Muscle layer of duodenum (tissue), 2 donors: ENCODE results near the gene LMBR1.
"Not testable (repeated sequence)": the region's sequence is repeated elsewhere in the genome, so short reads cannot be mapped to it uniquely, and the experiment has no call there.

Experiments used
- H3K27ac ChIP-seq: one replicate; pipeline ENCODE4 v1.7.0; 2013; ENCODE audit warnings: mild to moderate bottlenecking, low read length
- H3K27me3 ChIP-seq: one replicate; pipeline ENCODE4 v1.7.0; 2013; ENCODE audit warnings: low read depth, mild to moderate bottlenecking, control low read depth, low read length
- H3K36me3 ChIP-seq, 2 donors: one replicate each; pipeline ENCODE4 v1.7.0; 2013; ENCODE audit warnings: low read length in 2 of 2, control low read depth in 1 of 2, mild to moderate bottlenecking in 1 of 2; ENCODE audit not compliant: insufficient read depth in 2 of 2, control insufficient read depth in 1 of 2
- H3K4me1 ChIP-seq, 2 donors: one replicate each; pipeline ENCODE4 v1.7.0; 2013; ENCODE audit warnings: low read length in 2 of 2, mild to moderate bottlenecking in 2 of 2, control low read depth in 1 of 2, moderate library complexity in 1 of 2; ENCODE audit not compliant: insufficient read depth in 2 of 2, control insufficient read depth in 1 of 2
- H3K4me3 ChIP-seq, 2 donors: one replicate each; pipeline ENCODE4 v1.7.0; 2013; ENCODE audit warnings: low read length in 2 of 2, low read depth in 1 of 2, mild to moderate bottlenecking in 1 of 2
- H3K9me3 ChIP-seq, 2 donors: one replicate each; pipeline ENCODE4 v1.7.0; 2013; ENCODE audit warnings: low read length in 2 of 2, control low read depth in 1 of 2, mild to moderate bottlenecking in 1 of 2; ENCODE audit not compliant: control insufficient read depth in 1 of 2
- donor health status: healthy.

Gene LMBR1

GRCh38 chr7:156881679-156882078, 11.3 kb downstream of the LMBR1 start:
- Histone ChIP-seq H3K36me3 (no peaks in the 10 kb centered on the region), H3K4me1 (no peaks in the 10 kb centered on the region), H3K27ac (no peak overlapping the region), H3K4me3 (no peak overlapping the region), H3K9me3 (no peaks in the 10 kb centered on the region), H3K27me3 (no peaks in the 10 kb centered on the region)

DNA sequence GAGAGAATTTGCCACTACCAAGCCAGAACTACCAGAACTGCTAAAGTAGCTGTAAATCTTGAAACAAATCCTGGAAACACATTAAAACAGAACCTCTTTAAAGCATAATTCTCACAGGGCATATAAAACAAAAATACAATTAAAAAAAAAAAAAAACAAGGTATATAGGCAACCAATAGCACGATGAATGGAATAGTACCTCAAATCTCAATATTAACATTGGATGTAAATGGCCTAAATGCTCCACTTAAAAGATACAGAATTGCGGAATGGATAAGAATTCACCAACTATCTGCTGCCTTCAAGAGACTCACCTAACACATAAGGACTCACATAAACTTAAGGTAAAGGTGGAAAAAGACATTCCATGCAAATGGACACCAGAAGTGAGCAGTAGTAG, 17.2 kb downstream of the LMBR1 start:
- H3K27ac ChIP-seq, result no peak overlapping the region
- no peaks in the 10 kb centered on the region for H3K9me3 ChIP-seq
- no peaks in the 10 kb centered on the region for H3K27me3 ChIP-seq
- H3K4me3 ChIP-seq, result no peak overlapping the region
- H3K4me1 ChIP-seq, result no peaks in the 10 kb centered on the region
- peaks cover 0 to 6% of the 10 kb centered on the region in 2 donors for H3K36me3 ChIP-seq

GRCh38 chr7:156868363-156868762, 24.6 kb downstream of the LMBR1 start:
- H3K27ac ChIP-seq, H3K27me3 ChIP-seq, H3K9me3 ChIP-seq, H3K4me3 ChIP-seq, H3K36me3 ChIP-seq, H3K4me1 ChIP-seq: not testable (repeated sequence)

DNA sequence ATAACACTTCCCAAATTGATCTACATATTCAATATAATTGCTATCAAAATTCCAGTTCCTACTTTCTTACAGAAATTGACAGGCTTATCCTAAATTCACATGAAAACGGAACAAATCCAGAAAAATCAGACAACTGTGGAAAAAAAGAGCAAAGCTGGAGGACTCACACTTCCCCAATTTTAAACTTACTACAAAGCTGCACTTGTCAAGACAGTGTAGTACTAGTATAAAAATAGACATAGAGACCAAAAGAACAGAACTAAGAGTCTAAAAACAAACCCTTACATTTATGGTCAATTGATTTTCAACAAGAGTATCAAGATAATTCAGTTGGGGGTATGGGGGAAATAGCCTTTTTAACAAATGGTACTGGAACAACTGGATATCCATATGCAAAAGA, 27.5 kb downstream of the LMBR1 start:
- H3K27me3 ChIP-seq, result no peaks in the 10 kb centered on the region
- H3K4me3 ChIP-seq, result no peak overlapping the region
- no peaks in the 10 kb centered on the region for H3K9me3 ChIP-seq
- H3K36me3 ChIP-seq, result peaks cover 0 to 9% of the 10 kb centered on the region in 2 donors
- H3K27ac ChIP-seq, result no peak overlapping the region
- H3K4me1 ChIP-seq, result no peaks in the 10 kb centered on the region

DNA sequence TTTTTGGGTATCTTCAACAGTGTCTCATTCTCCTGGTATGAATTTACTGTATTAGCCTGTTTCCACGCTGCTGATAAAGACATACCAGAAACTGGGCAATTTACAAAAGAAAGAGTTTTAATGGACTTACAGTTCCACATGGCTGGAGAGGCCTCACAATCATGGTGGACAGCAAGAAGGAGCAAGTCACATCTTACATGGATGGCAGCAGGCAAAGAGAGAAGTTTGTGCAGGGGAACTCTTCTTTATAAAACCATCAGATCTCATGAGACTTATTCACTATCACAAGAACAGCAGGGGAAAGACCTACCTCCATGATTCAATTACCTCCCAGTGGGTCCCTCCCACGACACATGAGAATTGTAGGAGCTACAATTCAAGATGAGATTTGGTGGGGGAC, 31.0 kb downstream of the LMBR1 start:
- H3K9me3 ChIP-seq, H3K4me1 ChIP-seq, H3K27ac ChIP-seq, H3K4me3 ChIP-seq, H3K27me3 ChIP-seq, H3K36me3 ChIP-seq: not testable (repeated sequence)

- Histone ChIP-seq H3K27ac (no peak overlapping the region), H3K4me3 (no peak overlapping the region), H3K27me3 (no peaks in the 10 kb centered on the region), H3K9me3 (peaks cover 0 to 5% of the 10 kb centered on the region in 2 donors), H3K4me1 (no peaks in the 10 kb centered on the region), H3K36me3 (peaks cover 0 to 9% of the 10 kb centered on the region in 2 donors)
These were observed 31.8 kb downstream of the LMBR1 start for GRCh38 chr7:156861212-156861611.

- H3K36me3 ChIP-seq, H3K4me3 ChIP-seq, H3K27ac ChIP-seq, H3K27me3 ChIP-seq, H3K4me1 ChIP-seq: not testable (repeated sequence)
- peaks cover 0 to 10% of the 10 kb centered on the region in 2 donors for H3K9me3 ChIP-seq
These were observed 32.9 kb downstream of the LMBR1 start for GRCh38 chr7:156860099-156860498.

GRCh38 chr7:156858523-156858922, 34.5 kb downstream of the LMBR1 start:
- H3K9me3 ChIP-seq, result peaks cover 6 to 18% of the 10 kb centered on the region in 2 donors
- no peaks in the 10 kb centered on the region for H3K27me3 ChIP-seq
- H3K27ac ChIP-seq, result no peak overlapping the region
- H3K4me1 ChIP-seq, result no peaks in the 10 kb centered on the region
- peaks cover 0 to 9% of the 10 kb centered on the region in 2 donors for H3K36me3 ChIP-seq
- H3K4me3 ChIP-seq, result no peak overlapping the region

GRCh38 chr7:156857757-156858156, 35.2 kb downstream of the LMBR1 start:
- Histone ChIP-seq H3K27ac (no peak overlapping the region), H3K36me3 (peaks cover 0 to 9% of the 10 kb centered on the region in 2 donors), H3K4me3 (no peak overlapping the region), H3K27me3 (no peaks in the 10 kb centered on the region), H3K9me3 (peaks cover 6 to 18% of the 10 kb centered on the region in 2 donors), H3K4me1 (no peaks in the 10 kb centered on the region)

- Histone ChIP-seq H3K4me1 (no peaks in the 10 kb centered on the region), H3K9me3 (peaks cover 6 to 18% of the 10 kb centered on the region in 2 donors), H3K36me3 (no peaks in the 10 kb centered on the region), H3K4me3 (no peak overlapping the region), H3K27me3 (no peaks in the 10 kb centered on the region), H3K27ac (no peak overlapping the region)
These were observed 38.3 kb downstream of the LMBR1 start for GRCh38 chr7:156854654-156855053.

DNA sequence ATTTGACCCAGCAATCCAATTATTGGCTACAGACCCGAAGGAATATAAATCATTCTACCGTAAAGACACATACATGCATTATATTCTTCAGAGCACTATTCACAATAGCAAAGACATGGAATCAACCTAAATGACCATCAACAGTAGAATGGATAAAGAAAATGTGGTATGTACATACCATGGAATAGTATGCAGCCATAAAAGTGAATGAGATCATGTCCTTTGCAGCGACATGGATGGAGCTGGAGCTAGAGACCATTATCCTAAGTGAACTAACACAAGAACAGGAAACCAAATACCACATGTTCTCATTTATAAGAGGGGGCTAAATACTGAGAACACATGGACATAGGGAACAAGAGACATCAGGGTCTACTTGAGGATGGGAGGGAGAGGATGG, 44.0 kb downstream of the LMBR1 start:
- Histone ChIP-seq H3K4me3 (no peak overlapping the region), H3K27ac (no peak overlapping the region), H3K4me1 (no peaks in the 10 kb centered on the region), H3K36me3 (no peaks in the 10 kb centered on the region), H3K9me3 (no peaks in the 10 kb centered on the region), H3K27me3 (no peaks in the 10 kb centered on the region)

GRCh38 chr7:156845379-156846101, 47.4 kb downstream of the LMBR1 start:
- Histone ChIP-seq H3K27ac (no peak overlapping the region), H3K4me1 (no peaks in the 10 kb centered on the region), H3K4me3 (no peak overlapping the region), H3K9me3 (no peaks in the 10 kb centered on the region), H3K36me3 (no peaks in the 10 kb centered on the region), H3K27me3 (no peaks in the 10 kb centered on the region)
